ENCODE measurements around the gene TMEM132E.

DNA sequence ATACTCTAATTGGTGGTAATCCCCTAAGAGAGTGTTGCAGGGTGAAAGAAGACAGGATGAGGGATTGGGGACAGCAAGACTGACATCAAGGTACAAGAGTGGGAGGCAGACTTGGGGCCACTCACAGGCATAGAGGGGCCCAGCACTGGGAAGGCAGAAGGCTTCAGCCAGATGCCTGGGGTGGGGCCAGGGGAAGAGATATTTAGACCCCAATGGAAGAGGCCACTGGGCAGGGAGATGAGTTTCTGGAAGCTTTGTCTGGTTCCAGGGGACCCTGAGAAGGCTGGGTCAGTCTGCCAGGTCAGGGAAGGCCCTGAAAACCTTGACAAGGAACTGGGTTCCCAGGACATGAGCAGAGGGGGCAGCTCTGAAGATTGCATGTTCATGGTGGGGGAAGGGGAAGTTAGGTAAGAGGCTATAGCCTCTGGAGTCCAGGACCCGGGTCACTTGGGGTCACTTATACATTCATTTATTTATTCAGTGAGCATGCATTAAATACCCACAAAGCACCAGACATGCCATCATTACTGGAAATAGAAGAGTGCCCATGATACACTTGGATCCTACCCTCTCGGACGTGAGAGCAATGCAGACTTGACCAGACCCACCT is 92.9 kb downstream of the TMEM132E start:
- TF ChIP-seq, protein P1, sequence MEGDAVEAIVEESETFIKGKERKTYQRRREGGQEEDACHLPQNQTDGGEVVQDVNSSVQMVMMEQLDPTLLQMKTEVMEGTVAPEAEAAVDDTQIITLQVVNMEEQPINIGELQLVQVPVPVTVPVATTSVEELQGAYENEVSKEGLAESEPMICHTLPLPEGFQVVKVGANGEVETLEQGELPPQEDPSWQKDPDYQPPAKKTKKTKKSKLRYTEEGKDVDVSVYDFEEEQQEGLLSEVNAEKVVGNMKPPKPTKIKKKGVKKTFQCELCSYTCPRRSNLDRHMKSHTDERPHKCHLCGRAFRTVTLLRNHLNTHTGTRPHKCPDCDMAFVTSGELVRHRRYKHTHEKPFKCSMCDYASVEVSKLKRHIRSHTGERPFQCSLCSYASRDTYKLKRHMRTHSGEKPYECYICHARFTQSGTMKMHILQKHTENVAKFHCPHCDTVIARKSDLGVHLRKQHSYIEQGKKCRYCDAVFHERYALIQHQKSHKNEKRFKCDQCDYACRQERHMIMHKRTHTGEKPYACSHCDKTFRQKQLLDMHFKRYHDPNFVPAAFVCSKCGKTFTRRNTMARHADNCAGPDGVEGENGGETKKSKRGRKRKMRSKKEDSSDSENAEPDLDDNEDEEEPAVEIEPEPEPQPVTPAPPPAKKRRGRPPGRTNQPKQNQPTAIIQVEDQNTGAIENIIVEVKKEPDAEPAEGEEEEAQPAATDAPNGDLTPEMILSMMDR (IDR thresholded peaks at IDR 0.05; ENCODE audit: insufficient read depth, low read length, poor library complexity, severe bottlenecking) = no peak
- TF ChIP-seq EZH2phosphoT487 (conservative IDR thresholded peaks at IDR 0.05; ENCODE audit: low read length) = no peak
